Fibroblast of lung (primary cell): Measurements from ENCODE around the gene CTSE.

Experiments
- EZH2 ChIP-seq: IDR thresholded peaks from 2 replicates; pipeline ENCODE4 v1.5.1; 2012; ENCODE audit warnings: low read length, control low read depth, mild to moderate bottlenecking; ENCODE audit errors: missing control alignments
- TF ChIP-seq, protein P1 (sequence below), 2 donors: IDR thresholded peaks in 1 of 2; conservative IDR thresholded peaks in 1 of 2; 1 replicate in 1 of 2; 2 replicates in 1 of 2; pipeline ENCODE4 v1.5.1; 2011 to 2012; ENCODE audit warnings: low read length in 2 of 2, control low read depth in 1 of 2, inconsistent platforms in 1 of 2, low read depth in 1 of 2, mild to moderate bottlenecking in 1 of 2

DNA sequence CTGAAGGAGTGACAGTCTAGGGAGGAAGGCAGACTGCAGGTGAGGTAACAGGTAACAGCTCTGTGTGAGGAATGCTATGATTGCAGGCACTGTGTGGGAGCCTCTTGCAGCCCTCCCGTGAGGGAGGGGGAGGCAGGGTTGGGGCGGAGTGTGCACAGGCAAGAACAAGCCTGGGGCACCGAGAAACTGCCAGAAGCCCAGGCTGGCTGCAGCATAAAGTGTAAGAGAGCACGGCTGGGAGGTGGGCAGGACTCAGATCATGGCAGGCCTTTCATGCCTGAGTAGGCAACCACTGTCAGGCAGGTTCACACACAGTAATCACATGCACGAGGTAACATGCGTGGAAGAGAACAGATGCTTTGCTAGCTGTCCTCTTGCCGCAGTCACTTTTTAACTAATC is 17.9 kb upstream of the CTSE start:
- TF ChIP-seq, protein P1, sequence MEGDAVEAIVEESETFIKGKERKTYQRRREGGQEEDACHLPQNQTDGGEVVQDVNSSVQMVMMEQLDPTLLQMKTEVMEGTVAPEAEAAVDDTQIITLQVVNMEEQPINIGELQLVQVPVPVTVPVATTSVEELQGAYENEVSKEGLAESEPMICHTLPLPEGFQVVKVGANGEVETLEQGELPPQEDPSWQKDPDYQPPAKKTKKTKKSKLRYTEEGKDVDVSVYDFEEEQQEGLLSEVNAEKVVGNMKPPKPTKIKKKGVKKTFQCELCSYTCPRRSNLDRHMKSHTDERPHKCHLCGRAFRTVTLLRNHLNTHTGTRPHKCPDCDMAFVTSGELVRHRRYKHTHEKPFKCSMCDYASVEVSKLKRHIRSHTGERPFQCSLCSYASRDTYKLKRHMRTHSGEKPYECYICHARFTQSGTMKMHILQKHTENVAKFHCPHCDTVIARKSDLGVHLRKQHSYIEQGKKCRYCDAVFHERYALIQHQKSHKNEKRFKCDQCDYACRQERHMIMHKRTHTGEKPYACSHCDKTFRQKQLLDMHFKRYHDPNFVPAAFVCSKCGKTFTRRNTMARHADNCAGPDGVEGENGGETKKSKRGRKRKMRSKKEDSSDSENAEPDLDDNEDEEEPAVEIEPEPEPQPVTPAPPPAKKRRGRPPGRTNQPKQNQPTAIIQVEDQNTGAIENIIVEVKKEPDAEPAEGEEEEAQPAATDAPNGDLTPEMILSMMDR (conservative IDR thresholded peaks at IDR 0.05 in 1 of 2, IDR thresholded peaks at IDR 0.05 in 1 of 2; ENCODE audit: low read depth in 1 of 2, low read length in 2 of 2): no peak
- TF ChIP-seq EZH2: no peak
